Stimulated activated CD4-positive, alpha-beta T cell treated with anti-CD3 and anti-CD28 coated beads, Interleukin-15, amount 100 ng/mL, for 1 hour (primary cell): ENCODE measurements around the gene FANCC.

Experiments
- DNase-seq, 2 donors: peaks; one replicate each; pipeline ENCODE4 v3.0.0-alpha.2; 2020; ENCODE audit warnings: low read depth in 1 of 2, low spot score in 1 of 2

The FANCC gene

GRCh38 chr9:95197692-95198271 is 119.7 kb downstream of the FANCC start:
- no peak for DNase-seq

DNA sequence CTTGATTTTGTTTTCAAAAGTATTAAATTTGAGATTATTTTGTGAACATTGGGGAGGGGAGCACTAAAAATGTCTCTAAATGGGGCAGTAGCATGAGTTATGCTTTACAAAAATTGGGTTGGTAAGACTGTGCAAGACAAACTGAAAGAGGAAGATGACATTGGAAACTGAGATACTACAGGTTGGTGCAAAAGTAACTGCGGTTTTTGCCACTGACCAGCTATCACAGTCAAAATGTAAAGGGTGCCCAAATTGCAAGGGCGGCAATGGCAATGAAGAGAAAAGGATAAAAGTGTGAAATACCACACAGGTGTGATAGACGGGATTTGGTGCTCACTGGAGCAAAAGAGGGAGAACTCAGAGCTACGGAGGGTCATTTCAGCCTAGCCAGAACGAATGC is 124.0 kb downstream of the FANCC start:
- no peak for DNase-seq

DNA sequence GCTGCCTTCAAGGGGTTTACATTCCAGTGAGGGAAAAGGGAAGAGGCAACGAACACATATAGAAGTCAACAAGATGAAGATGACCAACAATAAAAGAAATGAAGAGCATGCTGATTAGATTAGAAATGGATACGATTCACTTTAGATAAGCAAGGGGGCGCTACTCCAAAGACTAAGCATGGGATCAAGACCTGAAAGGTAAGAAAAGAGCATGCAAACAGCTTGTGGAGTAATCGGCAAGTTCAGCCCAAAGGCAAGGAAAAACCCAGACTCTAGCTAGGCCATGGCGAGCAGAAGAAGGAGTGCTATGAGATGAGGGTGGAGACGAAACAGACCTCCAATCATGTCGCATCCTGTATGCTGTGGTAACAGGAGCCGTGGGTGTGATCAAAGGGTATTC is 124.4 kb downstream of the FANCC start:
- DNase-seq = no peak

GRCh38 chr9:95192631-95193030 is 124.9 kb downstream of the FANCC start:
- DNase-seq = no peak

GRCh38 chr9:95190413-95190812 is 127.1 kb downstream of the FANCC start:
- no peak for DNase-seq

- DNase-seq = no peak
Measured at GRCh38 chr9:95189251-95190098, 128.0 kb downstream of the FANCC start.

DNA sequence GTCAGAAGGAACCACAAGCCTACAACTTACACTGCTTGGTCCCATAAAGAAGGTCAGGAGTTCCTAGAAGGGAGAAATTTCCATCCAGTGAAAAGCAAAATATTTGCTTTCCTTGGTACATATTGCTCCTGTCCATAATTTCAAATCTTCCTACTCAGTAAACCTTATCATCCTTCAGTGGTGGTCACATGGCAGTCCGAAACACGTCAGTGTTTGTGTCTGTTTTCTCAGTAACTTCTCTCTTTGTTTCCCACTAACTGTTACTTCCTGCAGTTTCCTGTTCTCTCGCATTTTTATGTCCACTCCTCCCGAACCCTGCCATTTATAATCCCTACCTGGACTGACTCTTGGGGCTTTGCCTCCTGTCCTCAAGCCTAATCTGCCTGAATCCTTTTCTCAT is 129.1 kb downstream of the FANCC start:
- no peak for DNase-seq

DNA sequence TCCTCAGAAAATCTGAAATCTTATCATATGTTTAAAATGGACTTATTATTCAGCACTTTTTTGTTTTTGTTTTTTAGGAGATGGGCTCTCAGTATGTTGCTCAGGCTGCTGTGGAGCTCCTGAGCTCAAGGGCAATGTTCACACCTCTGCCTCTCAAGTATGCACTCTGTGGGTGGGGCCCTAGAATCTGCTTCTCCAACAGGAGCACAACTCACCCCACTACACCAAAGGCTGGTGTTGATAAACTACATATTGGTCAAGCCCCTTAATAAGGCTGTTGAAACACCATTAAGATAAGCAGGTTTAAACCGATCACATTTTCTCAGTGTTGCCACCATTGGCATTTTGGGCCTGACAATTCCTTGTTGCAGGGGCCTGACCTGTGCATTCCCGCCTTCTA is 131.6 kb downstream of the FANCC start:
- no peak for DNase-seq

- DNase-seq = no peak
Measured at GRCh38 chr9:95182854-95183563, 134.5 kb downstream of the FANCC start.

DNA sequence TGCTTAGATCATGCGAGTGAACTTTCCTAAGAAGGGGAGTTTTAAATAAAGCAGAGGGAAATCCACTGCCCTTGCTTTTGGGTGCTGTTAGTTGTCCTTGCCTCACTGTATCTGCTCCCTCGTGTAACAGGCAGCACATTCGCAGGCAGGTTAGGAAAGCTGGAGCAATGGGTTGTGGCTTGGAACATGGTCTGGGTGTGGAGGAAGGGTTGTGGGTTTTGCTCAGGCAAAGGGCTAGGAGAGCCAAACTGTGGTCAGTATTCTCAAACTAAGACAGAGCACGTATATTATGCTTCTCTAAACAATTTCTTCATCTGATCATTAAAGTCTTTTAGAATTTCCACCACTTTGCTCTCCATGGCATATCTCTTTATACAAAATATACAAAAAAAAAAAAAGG is 135.7 kb downstream of the FANCC start:
- DNase-seq = no peak

- DNase-seq = no peak
Measured at GRCh38 chr9:95181226-95181818, 136.2 kb downstream of the FANCC start.

GRCh38 chr9:95177617-95178016 is 139.9 kb downstream of the FANCC start:
- no peak for DNase-seq

- DNase-seq = no peak
Measured at GRCh38 chr9:95176755-95177319, 140.7 kb downstream of the FANCC start.

DNA sequence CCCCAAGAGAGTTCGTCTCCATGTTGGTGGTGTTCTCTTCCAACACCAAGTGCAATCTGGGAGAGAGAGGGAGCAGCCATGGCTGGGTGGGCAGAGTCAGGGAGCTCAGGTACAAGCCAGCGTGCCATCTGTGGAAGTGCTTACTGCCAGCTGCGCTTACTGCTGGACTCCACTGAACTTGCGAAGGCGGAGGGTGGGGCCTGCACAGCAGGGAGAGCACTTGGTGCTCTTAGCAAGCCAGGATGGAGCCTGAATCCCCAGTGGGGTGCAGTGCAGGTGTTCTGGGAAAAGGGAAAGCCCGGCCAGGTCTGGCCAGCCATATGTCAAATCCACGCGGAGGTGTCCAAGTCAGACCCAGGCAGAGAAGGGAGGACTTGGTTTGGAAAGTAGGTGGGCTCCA is 142.0 kb downstream of the FANCC start:
- no peak for DNase-seq

- no peak for DNase-seq
Measured at GRCh38 chr9:95174038-95174437, 143.5 kb downstream of the FANCC start.

GRCh38 chr9:95171596-95171995 is 145.9 kb downstream of the FANCC start:
- no peak for DNase-seq

DNA sequence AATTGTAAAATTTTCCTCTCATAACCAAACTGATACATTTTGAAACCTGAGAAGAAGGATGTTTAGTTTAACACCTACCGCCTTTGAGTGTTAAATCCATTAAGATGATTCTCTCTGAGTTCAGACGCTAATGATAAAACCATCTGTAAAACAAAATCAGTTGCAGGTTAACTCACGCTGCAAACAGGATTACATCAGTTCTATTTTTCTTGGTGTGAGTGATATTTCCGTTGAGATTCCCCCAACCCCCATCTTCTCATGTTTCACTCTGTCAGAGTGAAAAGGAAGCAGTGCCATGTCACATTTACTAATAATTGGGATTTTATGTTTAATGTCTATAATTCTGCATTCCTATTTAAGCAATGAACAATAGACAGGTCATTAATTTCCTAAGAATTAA is 146.5 kb downstream of the FANCC start:
- DNase-seq = no peak

DNA sequence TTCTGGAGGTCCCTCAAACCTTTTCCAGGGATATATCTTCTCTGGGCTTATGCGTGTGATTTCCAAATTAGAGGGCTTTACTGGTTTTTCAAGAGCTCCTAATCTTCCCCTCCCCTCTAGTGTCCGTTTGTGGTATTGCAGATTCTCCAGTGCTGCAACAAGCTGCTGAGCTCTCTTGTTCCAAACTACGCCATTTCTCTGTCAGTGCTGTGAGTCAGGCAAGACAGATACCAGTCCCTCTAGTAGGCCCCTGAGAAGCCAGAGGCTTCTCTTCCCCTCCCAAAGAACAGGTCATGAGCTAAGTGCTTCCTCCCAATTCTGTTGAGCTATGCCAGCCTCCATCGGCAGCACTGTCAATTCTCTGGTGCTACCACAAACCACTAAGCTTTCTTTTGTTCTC is 149.5 kb downstream of the FANCC start:
- DNase-seq = no peak

DNA sequence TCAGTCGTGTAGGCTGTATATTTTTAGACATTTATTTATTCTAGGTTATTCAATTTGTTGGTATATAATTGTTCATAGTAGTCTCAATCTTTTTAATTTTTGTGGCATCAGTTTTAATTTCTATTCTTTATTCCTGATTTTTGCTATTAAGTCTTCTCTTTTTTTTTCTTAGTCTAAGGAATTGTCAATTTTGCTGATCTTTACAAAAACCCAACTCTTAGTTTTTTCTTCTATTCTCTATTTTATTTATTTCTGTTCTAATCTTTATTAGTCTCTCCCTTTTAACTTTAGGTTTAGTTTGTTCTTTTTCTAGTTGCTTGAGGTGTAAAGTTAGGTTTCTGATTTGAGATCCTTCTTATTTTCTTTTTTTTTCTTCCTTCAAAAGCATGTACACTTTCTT is 152.5 kb downstream of the FANCC start:
- DNase-seq = no peak

GRCh38 chr9:95157481-95158151 is 159.9 kb downstream of the FANCC start:
- no peak for DNase-seq

DNA sequence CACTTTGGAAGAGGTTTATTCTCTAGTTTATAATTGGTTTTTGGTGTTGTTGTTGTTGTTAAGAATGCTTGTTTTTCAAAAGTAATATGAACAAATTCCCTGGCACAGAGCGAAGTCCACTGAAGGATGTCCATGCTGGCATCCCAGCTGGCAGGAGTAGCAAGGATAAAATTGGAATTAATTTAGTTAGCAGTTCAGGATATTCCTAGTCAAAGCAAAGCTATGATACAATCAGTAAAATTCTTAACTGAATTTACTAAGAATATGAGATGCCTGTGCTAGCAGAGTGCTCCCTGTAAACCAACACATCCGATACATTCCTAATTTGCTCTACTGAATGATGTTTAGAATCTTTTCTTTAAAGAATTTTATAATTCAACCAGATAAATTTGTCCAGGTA is 161.4 kb downstream of the FANCC start:
- DNase-seq = no peak
